Measurements from ENCODE around the gene ADAMTS18. TPM values are rescaled to one million over a fixed set of nuclear protein-coding genes. Genes with fewer than 3 reads are reported as not detected.

The ADAMTS18 gene
- total and polyA plus RNA-seq, 7 donors: 0.04 to 0.16 TPM; not detected in 5

GRCh38 chr16:77459534-77460254 lies 24.9 kb upstream of the ADAMTS18 start:
- Histone ChIP-seq H3K4me3 (no peak overlapping the region), H3K4me1 (no peaks in the 10 kb centered on the region), H3K27ac (no peak overlapping the region), H3K9me3 (no peaks in the 10 kb centered on the region), H3K36me3 (no peaks in the 10 kb centered on the region), H3K27me3 (no peaks in the 10 kb centered on the region)
- intact Hi-C loops (cut with DNase I): no loop called here
- 56 to 68% methylated on average over 3 of the region's 3 CpGs for WGBS, 2 donors
- no peak for TF ChIP-seq EP300 (IDR thresholded peaks at IDR 0.05)
- no peak for TF ChIP-seq POLR2A (IDR thresholded peaks at IDR 0.05)
- no peak for TF ChIP-seq POLR2AphosphoS5 (IDR thresholded peaks at IDR 0.05)
- TF ChIP-seq CTCF (IDR thresholded peaks at IDR 0.05): no peak
- no peak for DNase-seq

GRCh38 chr16:77457046-77457445 lies 22.2 kb upstream of the ADAMTS18 start:
- no peaks in the 10 kb centered on the region for H3K9me3 ChIP-seq
- no peak for DNase-seq
- intact Hi-C loops (cut with DNase I): no loop called here
- H3K4me1 ChIP-seq: no peaks in the 10 kb centered on the region
- no peaks in the 10 kb centered on the region for H3K27me3 ChIP-seq
- TF ChIP-seq EP300 (IDR thresholded peaks at IDR 0.05) (no peak), POLR2A (IDR thresholded peaks at IDR 0.05) (no peak), POLR2AphosphoS5 (IDR thresholded peaks at IDR 0.05) (no peak), CTCF (IDR thresholded peaks at IDR 0.05) (no peak)
- H3K36me3 ChIP-seq: no peaks in the 10 kb centered on the region
- 53 to 64% methylated on average over 5 of the region's 5 CpGs for WGBS, 2 donors
- no peak overlapping the region for H3K4me3 ChIP-seq
- no peak overlapping the region for H3K27ac ChIP-seq

- DNase-seq: no peak
- no peaks in the 10 kb centered on the region for H3K9me3 ChIP-seq
- no peak overlapping the region for H3K27ac ChIP-seq
Measured at GRCh38 chr16:77452243-77452642, 17.4 kb upstream of the ADAMTS18 start.

GRCh38 chr16:77450790-77451487 lies 16.1 kb upstream of the ADAMTS18 start:
- Histone ChIP-seq H3K27me3 (no peaks in the 10 kb centered on the region), H3K27ac (no peak overlapping the region), H3K9me3 (no peaks in the 10 kb centered on the region), H3K4me3 (no peak overlapping the region), H3K4me1 (no peaks in the 10 kb centered on the region), H3K36me3 (no peaks in the 10 kb centered on the region)
- intact Hi-C loops (cut with DNase I): no loop called here
- TF ChIP-seq CTCF (IDR thresholded peaks at IDR 0.05) (no peak), POLR2A (IDR thresholded peaks at IDR 0.05) (no peak), POLR2AphosphoS5 (IDR thresholded peaks at IDR 0.05) (no peak), EP300 (IDR thresholded peaks at IDR 0.05) (no peak)
- 12 to 45% methylated on average over 5 of the region's 5 CpGs for WGBS, 2 donors
- DNase-seq: no peak

More at GRCh38 chr16:77452243-77452642, 17.4 kb upstream of the ADAMTS18 start:
- Histone ChIP-seq H3K36me3 (no peaks in the 10 kb centered on the region), H3K4me3 (no peak overlapping the region), H3K4me1 (no peaks in the 10 kb centered on the region), H3K27me3 (no peaks in the 10 kb centered on the region)
- WGBS, 2 donors: 96 to 97% methylated on average over 3 of the region's 3 CpGs
- no peak for TF ChIP-seq EP300 (IDR thresholded peaks at IDR 0.05)
- no peak for TF ChIP-seq CTCF (IDR thresholded peaks at IDR 0.05)
- no peak for TF ChIP-seq POLR2A (IDR thresholded peaks at IDR 0.05)
- TF ChIP-seq POLR2AphosphoS5 (IDR thresholded peaks at IDR 0.05): no peak
- intact Hi-C loops (cut with DNase I): no loop called here

Measured in sigmoid colon (tissue), 7 donors.